Caco-2 (cell line): ENCODE results near the gene TMEM187. TPM values are rescaled to one million over a fixed set of nuclear protein-coding genes. Genes with fewer than 3 reads are reported as not detected.

Experiments used
- BruUV-seq: library from RNA; stranded (reverse); fragments of 400-500 nt; replicated peaks from 2 replicates; lab custom pipeline; 2021; lab: Mats Ljungman, UMichigan
- CTCF ChIA-PET: fragments of 300-600 bp; sonication (Branson Sonifier 250); formaldehyde crosslinking; loops from one replicate; lab custom pipeline; 2022; ENCODE audit warnings: antibody characterized with exemption; lab: Charles Lee
- POLR2A ChIA-PET: fragments of 300-600 bp; sonication (Branson Sonifier 250); formaldehyde crosslinking; loops from one replicate; lab custom pipeline; 2022; ENCODE audit warnings: antibody characterized with exemption; lab: Charles Lee
- DNase-seq, 2 experiments: peaks; one replicate each; pipeline versions ENCODE4 v3.0.0 to v3.0.0-alpha.2; 2020 to 2022
- H3K27me3 ChIP-seq: replicated peaks from 2 replicates; pipeline ENCODE4 v1.6.0; 2011; ENCODE audit warnings: low read length; ENCODE audit not compliant: control insufficient read depth, insufficient read depth
- H3K36me3 ChIP-seq: 2 replicates; pipeline ENCODE4 v1.5.1; 2011; ENCODE audit warnings: low read length; ENCODE audit not compliant: control insufficient read depth, insufficient read depth
- H3K4me1 ChIP-seq: fragments of 250-450 bp; sonication (Bioruptor Pico); 2 replicates; pipeline ENCODE4 v1.5.1; 2020; ENCODE audit warnings: mild to moderate bottlenecking
- H3K4me3 ChIP-seq: 2 replicates; pipeline ENCODE4 v1.5.1; 2011; ENCODE audit warnings: low read depth, mild to moderate bottlenecking, control low read depth, low read length
- H3K9me3 ChIP-seq: fragments of 250-450 bp; sonication (Bioruptor Pico); 2 replicates; pipeline ENCODE4 v1.5.1; 2020; ENCODE audit warnings: mild to moderate bottlenecking, moderate library complexity
- H3K27ac Mint-ChIP-seq: one replicate; pipeline ENCODE4 v1.8.0; 2022; ENCODE audit warnings: mixed read lengths; ENCODE audit not compliant: unreplicated experiment
- H3K27me3 Mint-ChIP-seq: one replicate; pipeline ENCODE4 v1.8.0; 2022; ENCODE audit warnings: mixed read lengths; ENCODE audit not compliant: insufficient read depth, unreplicated experiment
- H3K36me3 Mint-ChIP-seq: one replicate; pipeline ENCODE4 v1.8.0; 2022; ENCODE audit warnings: mild to moderate bottlenecking, mixed read lengths; ENCODE audit not compliant: insufficient read depth, unreplicated experiment
- H3K4me1 Mint-ChIP-seq: one replicate; pipeline ENCODE4 v1.8.0; 2022; ENCODE audit warnings: low read depth, mixed read lengths; ENCODE audit not compliant: unreplicated experiment
- H3K4me3 Mint-ChIP-seq: one replicate; pipeline ENCODE4 v1.8.0; 2022; ENCODE audit warnings: mild to moderate bottlenecking, moderate library complexity, mixed read lengths; ENCODE audit not compliant: unreplicated experiment
- H3K9me3 Mint-ChIP-seq: one replicate; pipeline ENCODE4 v1.8.0; 2022; ENCODE audit warnings: mixed read lengths; ENCODE audit not compliant: unreplicated experiment
- CTCF ChIP-seq, 2 experiments: fragments of 200-600 bp in 1 of 2; IDR thresholded peaks; 1 replicate in 1 of 2; 2 replicates in 1 of 2; pipeline versions ENCODE4 v1.5.1 to v1.8.0; 2011 to 2022; ENCODE audit warnings: antibody characterized with exemption in 1 of 2, control low read depth in 1 of 2, inconsistent platforms in 1 of 2, low read depth in 1 of 2, low read length in 1 of 2, mild to moderate bottlenecking in 1 of 2, moderate library complexity in 1 of 2; ENCODE audit not compliant: insufficient read depth in 1 of 2, severe bottlenecking in 1 of 2, unreplicated experiment in 1 of 2
- intact Hi-C: fragments of 100-400 bp; cut with micrococcal nuclease; formaldehyde crosslinking; loops from one replicate; pipeline ENCODE4 v1.10.0; 2022; ENCODE audit not compliant: unreplicated experiment
- total RNA-seq: library from RNA; stranded (reverse); gene quantifications from 2 replicates; pipeline ENCODE4 v1.2.3, GENCODE V29; 2022

Gene TMEM187
- total RNA-seq, 1 experiment from 2014 or later, result 4.9 TPM

- H3K27me3 ChIP-seq, result no peaks in the 10 kb centered on the region
- no peak for DNase-seq
- intact Hi-C loops, result no loop called here
- POLR2A ChIA-PET, result no interaction called here
- no TSS peak for BruUV-seq
- Mint-ChIP-seq H3K4me3 (no peak overlapping the region), H3K9me3 (no peaks in the 10 kb centered on the region), H3K27me3 (no peaks in the 10 kb centered on the region), H3K27ac (no peak overlapping the region), H3K36me3 (peaks cover 18% of the 10 kb centered on the region), H3K4me1 (no peaks in the 10 kb centered on the region)
- CTCF ChIA-PET, result no interaction called here
- no peaks in the 10 kb centered on the region for H3K36me3 ChIP-seq
- no peak overlapping the region for H3K4me3 ChIP-seq
- H3K9me3 ChIP-seq, result no peaks in the 10 kb centered on the region
- TF ChIP-seq CTCF (IDR thresholded peaks at IDR 0.05; ENCODE audit: insufficient read depth in 1 of 2, low read depth in 1 of 2, low read length in 1 of 2, severe bottlenecking in 1 of 2, unreplicated experiment in 1 of 2), result no peak
- H3K4me1 ChIP-seq, result no peaks in the 10 kb centered on the region
Observed at GRCh38 chrX:154024271-154024670, 51.7 kb downstream of the TMEM187 start.

- DNase-seq, result no peak
- Mint-ChIP-seq H3K27me3 (no peaks in the 10 kb centered on the region), H3K4me3 (no peak overlapping the region), H3K4me1 (no peaks in the 10 kb centered on the region), H3K36me3 (peaks cover 18% of the 10 kb centered on the region), H3K27ac (no peak overlapping the region), H3K9me3 (no peaks in the 10 kb centered on the region)
- no peaks in the 10 kb centered on the region for H3K9me3 ChIP-seq
- H3K4me1 ChIP-seq, result no peaks in the 10 kb centered on the region
- intact Hi-C loops, result no loop called here
- BruUV-seq, result no TSS peak
- TF ChIP-seq CTCF (IDR thresholded peaks at IDR 0.05; ENCODE audit: insufficient read depth in 1 of 2, low read depth in 1 of 2, low read length in 1 of 2, severe bottlenecking in 1 of 2, unreplicated experiment in 1 of 2), result no peak
- H3K27me3 ChIP-seq, result no peaks in the 10 kb centered on the region
- no peak overlapping the region for H3K4me3 ChIP-seq
- no peaks in the 10 kb centered on the region for H3K36me3 ChIP-seq
- POLR2A ChIA-PET, result no interaction called here
- CTCF ChIA-PET, result no interaction called here
Observed at GRCh38 chrX:154025230-154025629, 52.7 kb downstream of the TMEM187 start.

- H3K27ac Mint-ChIP-seq, result no peak overlapping the region
- no peaks in the 10 kb centered on the region for H3K27me3 Mint-ChIP-seq
- no peak for DNase-seq
- ChIA-PET POLR2A (no interaction called here), CTCF (interaction anchor here (0.8 kb wide), 1 partner anchor 13 kb away, joined by 3 read pairs; no protein-coding TSS in a partner anchor)
- no peaks in the 10 kb centered on the region for H3K9me3 ChIP-seq
- H3K36me3 Mint-ChIP-seq, result peaks cover 18% of the 10 kb centered on the region
- no peaks in the 10 kb centered on the region for H3K4me1 ChIP-seq
- H3K9me3 Mint-ChIP-seq, result no peaks in the 10 kb centered on the region
- H3K4me3 ChIP-seq, result no peak overlapping the region
- no peak overlapping the region for H3K4me3 Mint-ChIP-seq
- H3K36me3 ChIP-seq, result no peaks in the 10 kb centered on the region; the same call in 1 of the 2 replicates
- intact Hi-C loops, result no loop called here
- no peaks in the 10 kb centered on the region for H3K4me1 Mint-ChIP-seq
- no TSS peak for BruUV-seq
- TF ChIP-seq CTCF (IDR thresholded peaks at IDR 0.05; ENCODE audit: insufficient read depth in 1 of 2, low read depth in 1 of 2, low read length in 1 of 2, severe bottlenecking in 1 of 2, unreplicated experiment in 1 of 2), result no peak
- no peaks in the 10 kb centered on the region for H3K27me3 ChIP-seq
Observed at GRCh38 chrX:154026136-154027021, 53.8 kb downstream of the TMEM187 start.
